Natural killer cell (primary cell): Measurements from ENCODE around the gene FZD8. TPM values are rescaled to one million over a fixed set of nuclear protein-coding genes. Genes with fewer than 3 reads are reported as not detected.

Experiments used
- ATAC-seq, 3 donors: fragments of 150-1000 bp in 2 of 3; fragments of 200-7000 bp in 1 of 3; cut with Tn5 transposase; 1 replicate in 1 of 3; 2 replicates in 2 of 3; pipeline ENCODE4 v1.10.0; 2021; ENCODE audit warnings: mild to moderate bottlenecking in 2 of 3, moderate library complexity in 2 of 3
- DNase-seq, 2 donors: peaks; one replicate each; pipeline versions ENCODE4 v3.0.0 to v3.0.0-alpha.2; 2013 to 2021; ENCODE audit warnings: mixed read lengths in 1 of 2
- H3K27ac ChIP-seq: one replicate; pipeline ENCODE4 v1.5.1; 2013; ENCODE audit warnings: mild to moderate bottlenecking, low read length
- H3K27me3 ChIP-seq: one replicate; pipeline ENCODE4 v1.6.1; 2013; ENCODE audit warnings: low read length; ENCODE audit not compliant: control insufficient read depth, insufficient read depth
- H3K36me3 ChIP-seq: one replicate; pipeline ENCODE4 v1.6.1; 2013; ENCODE audit warnings: low read length; ENCODE audit not compliant: control insufficient read depth, insufficient read depth
- H3K4me1 ChIP-seq: one replicate; pipeline ENCODE4 v1.6.1; 2013; ENCODE audit warnings: low read length; ENCODE audit not compliant: control insufficient read depth, insufficient read depth
- H3K4me3 ChIP-seq: one replicate; pipeline ENCODE4 v1.5.1; 2013; ENCODE audit warnings: low read length
- H3K9me3 ChIP-seq: one replicate; pipeline ENCODE4 v1.6.1; 2013; ENCODE audit warnings: low read length; ENCODE audit not compliant: control insufficient read depth, insufficient read depth
- H3K27ac Mint-ChIP-seq, 2 donors: one replicate each; pipeline ENCODE4 v1.8.0; 2022; ENCODE audit warnings: mild to moderate bottlenecking in 2 of 2, mixed read lengths in 2 of 2, moderate library complexity in 1 of 2
- H3K27me3 Mint-ChIP-seq, 2 donors: one replicate each; pipeline ENCODE4 v1.8.0; 2022; ENCODE audit warnings: low read depth in 2 of 2, mixed read lengths in 2 of 2
- H3K36me3 Mint-ChIP-seq: one replicate; pipeline ENCODE4 v1.8.0; 2022; ENCODE audit warnings: mixed read lengths
- H3K4me1 Mint-ChIP-seq, 2 donors: one replicate each; pipeline ENCODE4 v1.8.0; 2022; ENCODE audit warnings: mixed read lengths in 2 of 2
- H3K4me3 Mint-ChIP-seq: one replicate; pipeline ENCODE4 v1.8.0; 2022; ENCODE audit warnings: mild to moderate bottlenecking, moderate library complexity, mixed read lengths
- H3K9me3 Mint-ChIP-seq, 2 donors: one replicate each; pipeline ENCODE4 v1.8.0; 2022; ENCODE audit warnings: mixed read lengths in 2 of 2
- WGBS: methylation state at CpG from one replicate; pipeline ENCODE4 v1.1.7; 2013; ENCODE audit warnings: missing lambda C conversion rate; ENCODE audit not compliant: insufficient coverage; 5-methylcytosine and 5-hydroxymethylcytosine counted together
- intact Hi-C: fragments of 100-400 bp; cut with micrococcal nuclease; formaldehyde crosslinking; loops from one replicate; pipeline ENCODE4 v1.14.2; 2022
- total RNA-seq, 4 donors: library from RNA; stranded (reverse); fragments of 120-200 nt in 1 of 4; gene quantifications; one replicate each; pipeline versions ENCODE4 v1.2.3 to v1.2.4, GENCODE V29; 2013 to 2022
- TF ChIP-seq, protein P1 (sequence below): fragments of 200-600 bp; IDR thresholded peaks from one replicate; pipeline ENCODE4 v1.8.0; 2022; ENCODE audit warnings: antibody characterized with exemption

The FZD8 gene
- total RNA-seq, 3 donors from 2014 or later (not counting 1 experiment from before 2014, with no cell fraction given): 0.85 to 1.4 (median 1.4) TPM

DNA sequence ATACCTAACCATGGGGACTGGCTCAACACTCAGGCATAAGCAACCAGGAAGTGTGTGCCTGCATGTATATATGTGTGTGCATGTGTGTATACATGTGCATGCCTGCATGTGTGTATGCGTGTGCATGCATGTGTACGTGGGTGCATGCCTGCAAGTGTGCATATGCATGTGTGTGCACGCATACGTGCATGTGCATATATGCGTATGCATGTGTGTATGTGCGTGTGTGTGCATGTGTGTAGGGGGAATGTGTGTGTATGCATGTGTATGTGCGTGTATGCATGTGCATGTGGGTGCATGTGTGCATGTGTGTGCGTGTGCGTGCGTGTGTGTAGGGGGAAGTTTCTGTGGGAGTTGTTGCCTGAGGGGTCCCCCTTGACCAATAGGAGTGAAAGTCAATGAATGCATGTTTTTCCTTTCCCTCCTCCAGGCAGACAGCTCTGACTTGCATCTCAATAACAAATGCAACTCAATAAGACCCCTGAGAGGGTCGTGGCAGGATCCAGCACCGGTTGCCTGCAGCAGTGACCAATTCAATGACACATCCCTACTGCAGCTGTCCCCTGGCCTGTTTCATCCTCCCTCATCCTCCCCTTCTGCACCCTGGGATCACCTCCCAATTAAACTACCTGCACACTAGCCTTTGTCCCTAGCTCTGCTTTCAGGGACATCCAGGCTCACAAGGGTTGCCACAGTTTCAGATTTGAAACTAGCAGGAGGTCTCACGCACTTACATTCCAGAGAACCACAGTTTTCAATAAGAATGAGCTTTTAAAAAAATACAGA, 27.0 kb upstream of the FZD8 start:
- no peak for DNase-seq

DNA sequence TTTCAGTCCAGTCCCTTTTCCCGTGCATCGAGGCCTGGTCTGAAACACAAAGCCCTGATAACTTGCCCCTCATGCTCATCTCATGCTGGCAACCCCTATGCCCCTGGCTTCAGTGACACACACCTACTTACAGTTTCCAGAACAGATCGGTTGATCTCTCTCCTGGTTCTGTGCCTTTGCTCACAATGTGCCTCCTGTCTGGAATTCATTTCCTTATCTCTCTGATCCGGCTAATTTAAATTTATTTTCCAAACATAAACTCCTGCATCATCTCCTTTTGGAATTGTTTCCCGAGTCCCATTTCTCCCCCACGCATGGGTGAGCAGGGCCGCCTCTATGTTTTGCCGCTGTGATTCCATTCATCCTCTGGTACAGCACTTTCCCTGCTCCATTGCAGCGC, 25.9 kb upstream of the FZD8 start:
- Histone ChIP-seq H3K4me3 (no peak overlapping the region), H3K27ac (no peak overlapping the region), H3K36me3 (no peaks in the 10 kb centered on the region), H3K9me3 (no peaks in the 10 kb centered on the region), H3K4me1 (no peaks in the 10 kb centered on the region), H3K27me3 (no peaks in the 10 kb centered on the region)
- H3K4me3 Mint-ChIP-seq: no peak overlapping the region
- DNase-seq (no peak), ATAC-seq (no peak)
- WGBS: 93% methylated on average over 9 of the region's 9 CpGs
- H3K9me3 Mint-ChIP-seq: peaks cover 3 to 16% of the 10 kb centered on the region in 2 donors
- H3K36me3 Mint-ChIP-seq: no peaks in the 10 kb centered on the region
- TF ChIP-seq, protein P1, sequence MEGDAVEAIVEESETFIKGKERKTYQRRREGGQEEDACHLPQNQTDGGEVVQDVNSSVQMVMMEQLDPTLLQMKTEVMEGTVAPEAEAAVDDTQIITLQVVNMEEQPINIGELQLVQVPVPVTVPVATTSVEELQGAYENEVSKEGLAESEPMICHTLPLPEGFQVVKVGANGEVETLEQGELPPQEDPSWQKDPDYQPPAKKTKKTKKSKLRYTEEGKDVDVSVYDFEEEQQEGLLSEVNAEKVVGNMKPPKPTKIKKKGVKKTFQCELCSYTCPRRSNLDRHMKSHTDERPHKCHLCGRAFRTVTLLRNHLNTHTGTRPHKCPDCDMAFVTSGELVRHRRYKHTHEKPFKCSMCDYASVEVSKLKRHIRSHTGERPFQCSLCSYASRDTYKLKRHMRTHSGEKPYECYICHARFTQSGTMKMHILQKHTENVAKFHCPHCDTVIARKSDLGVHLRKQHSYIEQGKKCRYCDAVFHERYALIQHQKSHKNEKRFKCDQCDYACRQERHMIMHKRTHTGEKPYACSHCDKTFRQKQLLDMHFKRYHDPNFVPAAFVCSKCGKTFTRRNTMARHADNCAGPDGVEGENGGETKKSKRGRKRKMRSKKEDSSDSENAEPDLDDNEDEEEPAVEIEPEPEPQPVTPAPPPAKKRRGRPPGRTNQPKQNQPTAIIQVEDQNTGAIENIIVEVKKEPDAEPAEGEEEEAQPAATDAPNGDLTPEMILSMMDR: no peak
- no peak overlapping the region for H3K27ac Mint-ChIP-seq
- intact Hi-C loops: no loop called here
- H3K4me1 Mint-ChIP-seq: no peaks in the 10 kb centered on the region
- peaks cover 0 to 12% of the 10 kb centered on the region in 2 donors for H3K27me3 Mint-ChIP-seq

More for the DNA sequence above, 27.0 kb upstream of the FZD8 start:
- H3K4me1 Mint-ChIP-seq: no peaks in the 10 kb centered on the region
- Histone ChIP-seq H3K4me3 (no peak overlapping the region), H3K36me3 (no peaks in the 10 kb centered on the region), H3K4me1 (no peaks in the 10 kb centered on the region), H3K27ac (no peak overlapping the region), H3K27me3 (no peaks in the 10 kb centered on the region), H3K9me3 (no peaks in the 10 kb centered on the region)
- 90% methylated on average over 13 of the region's 13 CpGs for WGBS
- intact Hi-C loops: no loop called here
- H3K4me3 Mint-ChIP-seq: no peak overlapping the region
- H3K27me3 Mint-ChIP-seq: peaks cover 0 to 7% of the 10 kb centered on the region in 2 donors
- TF ChIP-seq, protein P1: no peak
- ATAC-seq: peak in 1 of 3 donors; percentile 19
- H3K27ac Mint-ChIP-seq: no peak overlapping the region
- H3K36me3 Mint-ChIP-seq: no peaks in the 10 kb centered on the region
- peaks cover 3 to 16% of the 10 kb centered on the region in 2 donors for H3K9me3 Mint-ChIP-seq

DNA sequence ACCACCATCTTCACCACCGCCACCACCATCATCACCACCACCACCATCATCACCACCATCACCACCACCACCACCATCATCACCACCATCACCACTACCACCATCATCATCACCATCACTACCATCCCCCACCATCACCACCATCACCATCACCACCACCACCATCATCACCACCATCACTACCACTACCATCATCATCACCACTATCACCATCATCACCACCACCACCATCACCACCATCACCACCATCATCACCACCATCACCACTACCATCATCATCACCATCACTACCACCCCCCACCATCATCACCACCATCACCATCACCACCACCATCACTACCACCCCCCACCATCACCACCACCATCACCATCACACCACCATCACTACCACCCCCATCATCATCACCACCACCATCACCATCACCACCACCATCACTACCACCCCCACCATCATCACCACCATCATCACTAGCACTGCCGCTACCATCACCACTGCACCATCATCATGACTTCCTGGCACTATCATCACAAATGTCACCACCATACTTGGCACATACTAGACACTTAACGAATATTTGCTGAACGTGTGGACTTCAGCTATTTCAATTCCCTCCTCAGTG, 25.3 kb upstream of the FZD8 start:
- Mint-ChIP-seq H3K36me3 (no peaks in the 10 kb centered on the region), H3K27me3 (peaks cover 0 to 12% of the 10 kb centered on the region in 2 donors), H3K4me3 (no peak overlapping the region), H3K27ac (no peak overlapping the region), H3K9me3 (peaks cover 3 to 16% of the 10 kb centered on the region in 2 donors), H3K4me1 (no peaks in the 10 kb centered on the region)
- ATAC-seq (no peak), DNase-seq (no peak)
- no peak overlapping the region for H3K27ac ChIP-seq
- H3K36me3 ChIP-seq: no peaks in the 10 kb centered on the region
- no peaks in the 10 kb centered on the region for H3K9me3 ChIP-seq
- H3K27me3 ChIP-seq: no peaks in the 10 kb centered on the region
- WGBS: 80% methylated on average over 4 of the region's 4 CpGs
- TF ChIP-seq, protein P1: no peak
- H3K4me3 ChIP-seq: no peak overlapping the region
- intact Hi-C loops: no loop called here
- H3K4me1 ChIP-seq: no peaks in the 10 kb centered on the region
